ENCODE measurements around the gene LUZP2. TPM values are rescaled to one million over a fixed set of nuclear protein-coding genes. Genes with fewer than 3 reads are reported as not detected.

Gene LUZP2
- total RNA-seq, 1 donor from 2014 or later = 2.1 TPM

DNA sequence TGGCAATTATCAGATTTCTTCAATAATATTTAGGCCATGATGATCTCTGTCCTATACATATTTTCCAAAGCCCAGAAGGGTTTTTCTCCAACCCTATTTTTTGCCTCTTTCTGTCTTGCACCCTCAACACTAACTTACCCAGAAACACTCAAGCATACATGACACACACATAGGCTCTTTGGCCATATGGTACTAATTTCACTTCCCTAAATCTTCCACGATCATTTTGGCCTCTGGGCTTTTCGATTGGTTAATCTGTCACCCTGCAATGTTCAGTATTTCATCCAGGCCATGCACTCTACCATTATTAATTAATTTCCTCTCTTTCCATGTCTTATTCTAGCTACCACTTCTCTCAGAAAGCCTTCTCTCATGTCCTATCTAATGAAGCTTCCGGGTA, 59.8 kb downstream of the LUZP2 start:
- Histone ChIP-seq H3K27me3 (ENCODE audit: control insufficient read depth in 3 of 3, insufficient read depth in 3 of 3, low read length in 3 of 3) (no peaks in the 10 kb centered on the region), H3K36me3 (ENCODE audit: control insufficient read depth in 3 of 3, insufficient read depth in 3 of 3, low read length in 3 of 3) (no peaks in the 10 kb centered on the region), H3K4me3 (ENCODE audit: low read length in 3 of 3) (no peak overlapping the region), H3K27ac (ENCODE audit: low read depth, low read length) (no peak overlapping the region), H3K4me1 (ENCODE audit: control insufficient read depth in 3 of 3, insufficient read depth in 3 of 3, low read length in 3 of 3) (no peaks in the 10 kb centered on the region), H3K9ac (ENCODE audit: low read depth in 1 of 3, low read length in 3 of 3) (no peak overlapping the region), H3K9me3 (ENCODE audit: control insufficient read depth in 3 of 3, low read length in 3 of 3) (no peaks in the 10 kb centered on the region)

DNA sequence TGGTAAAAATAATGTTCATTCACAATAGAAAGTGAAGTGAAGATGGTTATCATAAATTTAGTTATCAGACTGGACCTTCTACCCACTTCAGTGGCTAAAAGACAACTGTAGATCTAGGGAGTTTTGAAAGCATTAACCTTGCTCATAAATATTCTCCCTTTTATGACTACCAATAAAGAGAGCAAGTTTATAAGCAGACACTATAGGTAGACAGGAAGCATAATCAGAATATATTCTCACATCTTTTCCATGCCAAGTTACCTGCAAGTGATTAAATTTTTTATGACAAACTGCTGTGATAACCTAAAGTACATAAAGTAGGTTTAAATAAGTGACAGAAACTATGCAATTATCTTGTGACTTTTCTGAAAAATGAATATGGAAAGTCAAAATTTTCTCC, 62.5 kb downstream of the LUZP2 start:
- no peaks in the 10 kb centered on the region for H3K9me3 ChIP-seq (ENCODE audit: control insufficient read depth in 3 of 3, low read length in 3 of 3)
- H3K27me3 ChIP-seq (ENCODE audit: control insufficient read depth in 3 of 3, insufficient read depth in 3 of 3, low read length in 3 of 3) = no peaks in the 10 kb centered on the region
- H3K4me1 ChIP-seq (ENCODE audit: control insufficient read depth in 3 of 3, insufficient read depth in 3 of 3, low read length in 3 of 3) = no peaks in the 10 kb centered on the region
- no peak overlapping the region for H3K4me3 ChIP-seq (ENCODE audit: low read length in 3 of 3)
- no peak overlapping the region for H3K27ac ChIP-seq (ENCODE audit: low read depth, low read length)
- H3K36me3 ChIP-seq (ENCODE audit: control insufficient read depth in 3 of 3, insufficient read depth in 3 of 3, low read length in 3 of 3) = no peaks in the 10 kb centered on the region
- no peak overlapping the region for H3K9ac ChIP-seq (ENCODE audit: low read depth in 1 of 3, low read length in 3 of 3)

DNA sequence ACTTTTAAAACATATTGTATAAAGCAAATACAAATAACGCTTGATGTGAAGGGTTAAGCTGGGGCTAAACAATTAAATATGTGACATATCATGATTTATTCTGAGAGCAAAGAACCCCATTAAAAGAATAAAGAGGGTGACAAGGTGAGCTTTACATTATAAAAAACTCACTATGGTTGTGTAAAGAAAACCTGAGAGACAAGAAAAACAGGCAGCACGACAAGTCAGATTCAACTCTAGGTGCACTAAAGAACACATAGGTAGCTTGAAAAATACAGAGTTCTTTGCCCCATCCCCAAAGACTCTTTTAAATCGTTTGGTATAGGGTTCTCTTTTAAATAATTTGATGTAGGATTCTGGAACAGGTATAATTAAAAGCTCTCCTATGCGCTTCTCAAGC, 63.5 kb downstream of the LUZP2 start:
- Histone ChIP-seq H3K36me3 (ENCODE audit: control insufficient read depth in 3 of 3, insufficient read depth in 3 of 3, low read length in 3 of 3) (no peaks in the 10 kb centered on the region), H3K9ac (ENCODE audit: low read depth in 1 of 3, low read length in 3 of 3) (no peak overlapping the region), H3K27me3 (ENCODE audit: control insufficient read depth in 3 of 3, insufficient read depth in 3 of 3, low read length in 3 of 3) (no peaks in the 10 kb centered on the region), H3K4me3 (ENCODE audit: low read length in 3 of 3) (no peak overlapping the region), H3K4me1 (ENCODE audit: control insufficient read depth in 3 of 3, insufficient read depth in 3 of 3, low read length in 3 of 3) (no peaks in the 10 kb centered on the region), H3K27ac (ENCODE audit: low read depth, low read length) (no peak overlapping the region), H3K9me3 (ENCODE audit: control insufficient read depth in 3 of 3, low read length in 3 of 3) (no peaks in the 10 kb centered on the region)

DNA sequence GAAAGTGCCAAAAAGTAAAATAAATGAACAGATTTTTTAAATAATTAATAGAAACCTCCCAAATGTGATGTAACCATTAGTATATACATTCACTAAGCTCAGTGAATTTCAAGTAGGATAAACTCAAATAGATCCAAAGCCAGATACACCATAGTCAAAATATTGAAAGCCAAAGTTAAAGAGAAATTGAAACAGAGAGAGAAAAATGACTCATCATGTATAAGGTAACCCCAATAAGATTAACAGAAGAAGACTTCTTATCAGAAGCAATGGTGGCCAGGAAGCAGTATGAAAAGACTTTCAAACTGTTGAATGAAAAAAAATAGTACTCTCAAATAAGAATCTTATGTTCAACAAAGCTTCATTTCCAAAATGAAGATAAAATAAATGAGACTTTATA, 70.5 kb downstream of the LUZP2 start:
- H3K27ac ChIP-seq (ENCODE audit: low read depth, low read length) = no peak overlapping the region

DNA sequence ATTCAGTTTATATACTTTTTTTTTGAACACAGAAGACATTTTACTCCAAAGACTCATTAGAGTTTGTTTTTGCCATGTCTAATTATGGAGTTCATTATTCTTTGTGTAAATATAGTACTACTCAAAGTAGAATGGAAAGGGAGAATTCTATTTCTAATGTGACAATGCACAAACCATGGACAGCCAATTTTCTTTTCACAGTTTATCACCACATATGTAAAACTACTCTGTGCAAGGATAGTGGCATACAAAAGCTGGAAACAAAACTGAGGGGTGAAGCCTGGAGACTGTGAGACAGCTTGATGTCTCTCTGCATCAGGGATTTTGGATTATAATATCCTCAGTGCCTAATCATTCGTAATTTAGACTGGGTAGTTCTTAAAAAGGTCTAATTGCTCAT, 75.5 kb downstream of the LUZP2 start:
- Histone ChIP-seq H3K36me3 (ENCODE audit: control insufficient read depth in 3 of 3, insufficient read depth in 3 of 3, low read length in 3 of 3) (no peaks in the 10 kb centered on the region), H3K27ac (ENCODE audit: low read depth, low read length) (no peak overlapping the region), H3K27me3 (ENCODE audit: control insufficient read depth in 3 of 3, insufficient read depth in 3 of 3, low read length in 3 of 3) (no peaks in the 10 kb centered on the region), H3K4me3 (ENCODE audit: low read length in 3 of 3) (no peak overlapping the region), H3K9ac (ENCODE audit: low read depth in 1 of 3, low read length in 3 of 3) (no peak overlapping the region), H3K4me1 (ENCODE audit: control insufficient read depth in 3 of 3, insufficient read depth in 3 of 3, low read length in 3 of 3) (no peaks in the 10 kb centered on the region), H3K9me3 (ENCODE audit: control insufficient read depth in 3 of 3, low read length in 3 of 3) (no peaks in the 10 kb centered on the region)

More for the DNA sequence above, 70.5 kb downstream of the LUZP2 start:
- Histone ChIP-seq H3K9me3 (ENCODE audit: control insufficient read depth in 3 of 3, low read length in 3 of 3) (no peaks in the 10 kb centered on the region), H3K9ac (ENCODE audit: low read depth in 1 of 3, low read length in 3 of 3) (no peak overlapping the region), H3K27me3 (ENCODE audit: control insufficient read depth in 3 of 3, insufficient read depth in 3 of 3, low read length in 3 of 3) (no peaks in the 10 kb centered on the region), H3K36me3 (ENCODE audit: control insufficient read depth in 3 of 3, insufficient read depth in 3 of 3, low read length in 3 of 3) (no peaks in the 10 kb centered on the region), H3K4me1 (ENCODE audit: control insufficient read depth in 3 of 3, insufficient read depth in 3 of 3, low read length in 3 of 3) (no peaks in the 10 kb centered on the region), H3K4me3 (ENCODE audit: low read length in 3 of 3) (no peak overlapping the region)

DNA sequence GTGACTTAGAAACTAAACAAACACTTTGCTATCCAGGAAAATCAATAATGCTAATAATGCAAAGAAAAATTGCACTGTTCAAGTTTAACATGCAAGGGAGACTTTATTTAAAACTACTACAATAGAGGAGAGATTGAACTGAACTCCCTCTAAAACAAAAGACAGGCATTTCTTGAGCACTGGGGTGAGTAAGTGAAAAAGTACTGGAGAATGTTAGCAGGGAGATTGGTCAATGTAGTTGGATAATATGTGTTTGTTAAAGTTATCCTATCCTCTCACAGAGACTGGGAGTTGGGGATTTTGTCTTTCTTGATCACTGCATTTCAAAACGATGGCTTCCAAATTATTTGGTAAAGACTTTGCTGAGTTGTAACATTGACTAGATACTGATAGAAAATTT, 77.6 kb downstream of the LUZP2 start:
- Histone ChIP-seq H3K27me3 (ENCODE audit: control insufficient read depth in 3 of 3, insufficient read depth in 3 of 3, low read length in 3 of 3) (no peaks in the 10 kb centered on the region), H3K4me1 (ENCODE audit: control insufficient read depth in 3 of 3, insufficient read depth in 3 of 3, low read length in 3 of 3) (no peaks in the 10 kb centered on the region), H3K36me3 (ENCODE audit: control insufficient read depth in 3 of 3, insufficient read depth in 3 of 3, low read length in 3 of 3) (no peaks in the 10 kb centered on the region), H3K9ac (ENCODE audit: low read depth in 1 of 3, low read length in 3 of 3) (no peak overlapping the region), H3K4me3 (ENCODE audit: low read length in 3 of 3) (no peak overlapping the region), H3K9me3 (ENCODE audit: control insufficient read depth in 3 of 3, low read length in 3 of 3) (no peaks in the 10 kb centered on the region), H3K27ac (ENCODE audit: low read depth, low read length) (no peak overlapping the region)

DNA sequence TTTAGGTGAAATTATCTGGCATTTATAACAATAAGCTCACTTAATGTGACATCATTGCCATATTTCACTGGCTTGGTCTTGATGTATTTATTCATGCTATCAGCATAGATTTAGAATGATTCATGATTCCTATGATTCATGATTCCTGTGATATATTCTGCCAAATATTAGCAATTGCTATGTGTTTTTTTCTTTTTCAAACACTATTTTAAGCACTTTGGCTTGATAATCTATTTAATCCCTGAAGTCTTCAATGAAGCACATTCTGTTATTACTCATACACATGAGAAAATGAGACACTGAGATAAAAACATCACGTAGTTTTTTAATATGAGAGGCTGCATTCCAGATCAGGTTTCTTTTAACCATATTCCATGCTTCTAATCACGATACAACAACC, 78.5 kb downstream of the LUZP2 start:
- no peak overlapping the region for H3K9ac ChIP-seq (ENCODE audit: low read depth in 1 of 3, low read length in 3 of 3)
- H3K27me3 ChIP-seq (ENCODE audit: control insufficient read depth in 3 of 3, insufficient read depth in 3 of 3, low read length in 3 of 3) = no peaks in the 10 kb centered on the region
- H3K4me3 ChIP-seq (ENCODE audit: low read length in 3 of 3) = no peak overlapping the region
- no peak overlapping the region for H3K27ac ChIP-seq (ENCODE audit: low read depth, low read length)
- no peaks in the 10 kb centered on the region for H3K36me3 ChIP-seq (ENCODE audit: control insufficient read depth in 3 of 3, insufficient read depth in 3 of 3, low read length in 3 of 3)
- no peaks in the 10 kb centered on the region for H3K4me1 ChIP-seq (ENCODE audit: control insufficient read depth in 3 of 3, insufficient read depth in 3 of 3, low read length in 3 of 3)
- no peaks in the 10 kb centered on the region for H3K9me3 ChIP-seq (ENCODE audit: control insufficient read depth in 3 of 3, low read length in 3 of 3)

DNA sequence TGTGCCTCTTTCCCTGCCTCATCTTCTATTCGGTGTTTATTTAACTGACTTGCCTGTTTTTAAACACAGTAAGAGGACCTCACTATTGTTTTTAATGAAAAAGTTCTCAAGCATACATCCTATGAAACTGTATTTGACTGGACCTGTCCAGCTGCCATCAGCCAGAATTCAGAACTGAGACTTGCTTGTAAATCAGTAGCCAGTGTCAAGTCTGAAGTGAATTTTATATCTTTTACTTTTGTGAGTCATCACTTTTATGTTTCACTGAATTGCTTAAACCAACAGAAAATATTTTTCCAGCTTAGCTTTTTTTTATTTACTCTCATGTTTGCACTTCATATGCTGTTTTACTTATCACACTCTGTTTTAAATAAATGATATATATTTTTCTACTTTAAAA, 88.3 kb downstream of the LUZP2 start:
- Histone ChIP-seq H3K4me1 (ENCODE audit: control insufficient read depth in 3 of 3, insufficient read depth in 3 of 3, low read length in 3 of 3) (no peaks in the 10 kb centered on the region), H3K4me3 (ENCODE audit: low read length in 3 of 3) (no peak overlapping the region), H3K36me3 (ENCODE audit: control insufficient read depth in 3 of 3, insufficient read depth in 3 of 3, low read length in 3 of 3) (no peaks in the 10 kb centered on the region), H3K9me3 (ENCODE audit: control insufficient read depth in 3 of 3, low read length in 3 of 3) (no peaks in the 10 kb centered on the region), H3K27me3 (ENCODE audit: control insufficient read depth in 3 of 3, insufficient read depth in 3 of 3, low read length in 3 of 3) (no peaks in the 10 kb centered on the region), H3K27ac (ENCODE audit: low read depth, low read length) (no peak overlapping the region), H3K9ac (ENCODE audit: low read depth in 1 of 3, low read length in 3 of 3) (no peak overlapping the region)

DNA sequence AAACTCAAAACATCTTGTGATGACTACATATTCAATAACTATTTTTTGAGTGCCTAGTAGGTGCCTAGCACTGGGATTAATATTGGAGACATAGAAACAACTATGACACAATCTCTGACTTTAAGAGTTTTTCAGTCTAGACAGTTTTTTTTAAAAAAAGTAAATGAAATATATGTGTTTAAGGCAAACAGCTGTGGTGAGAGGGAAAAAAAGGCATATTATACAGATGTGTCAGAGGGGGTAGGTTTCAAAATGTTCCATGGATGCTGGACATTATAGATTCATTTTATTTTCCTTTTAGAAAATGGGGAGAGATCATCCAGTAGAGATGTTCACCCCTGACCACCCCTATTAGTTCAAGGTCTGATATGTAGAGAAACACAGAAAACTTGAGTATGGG, 90.8 kb downstream of the LUZP2 start:
- H3K27me3 ChIP-seq (ENCODE audit: control insufficient read depth in 3 of 3, insufficient read depth in 3 of 3, low read length in 3 of 3) = no peaks in the 10 kb centered on the region
- no peaks in the 10 kb centered on the region for H3K4me1 ChIP-seq (ENCODE audit: control insufficient read depth in 3 of 3, insufficient read depth in 3 of 3, low read length in 3 of 3)
- H3K27ac ChIP-seq (ENCODE audit: low read depth, low read length) = no peak overlapping the region
- H3K4me3 ChIP-seq (ENCODE audit: low read length in 3 of 3) = no peak overlapping the region
- H3K36me3 ChIP-seq (ENCODE audit: control insufficient read depth in 3 of 3, insufficient read depth in 3 of 3, low read length in 3 of 3) = no peaks in the 10 kb centered on the region
- H3K9me3 ChIP-seq (ENCODE audit: control insufficient read depth in 3 of 3, low read length in 3 of 3) = no peaks in the 10 kb centered on the region
- H3K9ac ChIP-seq (ENCODE audit: low read depth in 1 of 3, low read length in 3 of 3) = no peak overlapping the region

DNA sequence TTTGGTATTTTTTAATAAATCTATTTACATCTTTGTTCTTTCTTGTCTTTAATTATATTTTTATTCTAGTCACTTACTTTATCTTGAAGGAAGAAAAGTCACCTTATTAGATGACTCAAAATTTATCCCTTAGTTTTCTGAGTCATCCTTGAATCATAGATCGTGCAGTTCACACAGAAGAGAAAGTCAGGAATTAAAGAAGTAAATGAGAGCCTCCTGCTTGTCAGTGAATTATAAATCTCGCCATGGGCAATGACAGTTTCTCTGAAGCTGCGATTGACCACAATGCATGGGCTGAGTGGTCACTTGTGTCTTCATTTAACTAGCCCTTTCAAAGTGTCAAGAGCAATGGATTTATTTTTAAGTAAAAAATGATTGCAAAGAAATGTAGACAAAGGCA, 91.2 kb downstream of the LUZP2 start:
- Histone ChIP-seq H3K36me3 (ENCODE audit: control insufficient read depth in 3 of 3, insufficient read depth in 3 of 3, low read length in 3 of 3) (no peaks in the 10 kb centered on the region), H3K4me1 (ENCODE audit: control insufficient read depth in 3 of 3, insufficient read depth in 3 of 3, low read length in 3 of 3) (no peaks in the 10 kb centered on the region), H3K9ac (ENCODE audit: low read depth in 1 of 3, low read length in 3 of 3) (no peak overlapping the region), H3K4me3 (ENCODE audit: low read length in 3 of 3) (no peak overlapping the region), H3K9me3 (ENCODE audit: control insufficient read depth in 3 of 3, low read length in 3 of 3) (no peaks in the 10 kb centered on the region), H3K27me3 (ENCODE audit: control insufficient read depth in 3 of 3, insufficient read depth in 3 of 3, low read length in 3 of 3) (no peaks in the 10 kb centered on the region), H3K27ac (ENCODE audit: low read depth, low read length) (no peak overlapping the region)

DNA sequence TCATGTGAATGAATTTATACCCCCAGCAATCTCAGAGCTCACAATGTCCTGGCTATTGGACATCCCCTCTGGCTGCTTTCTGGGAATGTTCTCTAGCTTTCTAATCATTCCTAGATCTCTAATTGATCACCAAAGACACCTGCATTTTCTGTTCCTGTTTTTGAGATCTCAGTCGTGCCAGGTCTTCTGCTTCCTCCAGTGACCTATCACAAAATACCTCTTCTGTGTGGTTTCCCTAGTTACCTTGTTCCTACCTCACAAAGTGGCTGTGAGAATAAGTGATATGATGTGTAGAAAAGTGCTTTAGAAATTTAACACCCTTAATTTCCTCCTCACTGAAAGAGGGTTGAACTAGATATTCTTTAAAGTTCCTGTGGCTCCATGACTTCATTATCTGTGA, 92.2 kb downstream of the LUZP2 start:
- no peaks in the 10 kb centered on the region for H3K27me3 ChIP-seq (ENCODE audit: control insufficient read depth in 3 of 3, insufficient read depth in 3 of 3, low read length in 3 of 3)
- no peaks in the 10 kb centered on the region for H3K4me1 ChIP-seq (ENCODE audit: control insufficient read depth in 3 of 3, insufficient read depth in 3 of 3, low read length in 3 of 3)
- no peak overlapping the region for H3K9ac ChIP-seq (ENCODE audit: low read depth in 1 of 3, low read length in 3 of 3)
- no peak overlapping the region for H3K27ac ChIP-seq (ENCODE audit: low read depth, low read length)
- no peaks in the 10 kb centered on the region for H3K36me3 ChIP-seq (ENCODE audit: control insufficient read depth in 3 of 3, insufficient read depth in 3 of 3, low read length in 3 of 3)
- no peaks in the 10 kb centered on the region for H3K9me3 ChIP-seq (ENCODE audit: control insufficient read depth in 3 of 3, low read length in 3 of 3)
- no peak overlapping the region for H3K4me3 ChIP-seq (ENCODE audit: low read length in 3 of 3)

All from skeletal muscle tissue (tissue), 4 donors.